ENCODE results near the gene ZNRD2.

GRCh38 chr11:65609229-65609628 lies 39.0 kb downstream of the ZNRD2 start:
- no peak for TF ChIP-seq POLR2A (IDR thresholded peaks at IDR 0.05; ENCODE audit: extremely low read depth, insufficient read length)
- no peak for TF ChIP-seq CTCF (IDR thresholded peaks at IDR 0.05; ENCODE audit: low read depth, low read length)

Measured in NB4 (cell line).